Measurements from ENCODE around the gene APBB2. TPM values are rescaled to one million over a fixed set of nuclear protein-coding genes. Genes with fewer than 3 reads are reported as not detected.
"Not testable (repeated sequence)": the region's sequence is repeated elsewhere in the genome, so short reads cannot be mapped to it uniquely, and the experiment has no call there.

APBB2 gene
- total RNA-seq, 2 experiments from 2014 or later, result 1.3 to 1.5 TPM

- no peak overlapping the region for H3K27ac Mint-ChIP-seq
- intact Hi-C loops (cut with DNase I, micrococcal nuclease), result no loop called here
- ChIA-PET CTCF (interaction anchor here (2.0 to 2.7 kb wide), 2 partner anchors 12 to 96 kb away, joined by 4 to 15 read pairs; no protein-coding TSS in a partner anchor), POLR2A (no interaction called here)
- no peak overlapping the region for H3K4me3 Mint-ChIP-seq
- ATAC-seq (no peak), DNase-seq (no peak)
- peaks cover 2% of the 10 kb centered on the region for H3K27me3 Mint-ChIP-seq
- H3K36me3 Mint-ChIP-seq (ENCODE audit: low read depth), result no peaks in the 10 kb centered on the region
- H3K4me1 Mint-ChIP-seq, result no peaks in the 10 kb centered on the region
- no peaks in the 10 kb centered on the region for H3K9me3 Mint-ChIP-seq (ENCODE audit: low read depth)
Observed at GRCh38 chr4:40937140-40937725, 277.1 kb downstream of the APBB2 start.

- ChIA-PET CTCF (interaction anchor here (1.5 kb wide), 1 partner anchor 10 kb away, joined by 4 read pairs; no protein-coding TSS in a partner anchor), POLR2A (no interaction called here)
- intact Hi-C loops (cut with DNase I, micrococcal nuclease), result no loop called here
- Mint-ChIP-seq H3K4me1 (no peaks in the 10 kb centered on the region), H3K27me3 (peaks cover 2% of the 10 kb centered on the region), H3K36me3 (ENCODE audit: low read depth) (no peaks in the 10 kb centered on the region), H3K4me3 (no peak overlapping the region), H3K9me3 (ENCODE audit: low read depth) (no peaks in the 10 kb centered on the region), H3K27ac (no peak overlapping the region)
- ATAC-seq, result no peak
- no peak for DNase-seq
Observed at GRCh38 chr4:40934676-40935075, 279.7 kb downstream of the APBB2 start.

GRCh38 chr4:40933272-40934053 is 280.9 kb downstream of the APBB2 start:
- H3K36me3 Mint-ChIP-seq (ENCODE audit: low read depth), result no peaks in the 10 kb centered on the region
- H3K4me3 Mint-ChIP-seq, result no peak overlapping the region
- DNase-seq, result no peak
- ChIA-PET CTCF (interaction anchor here (1.5 kb wide), 1 partner anchor 9 kb away, joined by 4 read pairs; no protein-coding TSS in a partner anchor), POLR2A (no interaction called here)
- H3K9me3 Mint-ChIP-seq (ENCODE audit: low read depth), result no peaks in the 10 kb centered on the region
- H3K27me3 Mint-ChIP-seq, result peaks cover 2% of the 10 kb centered on the region
- no peaks in the 10 kb centered on the region for H3K4me1 Mint-ChIP-seq
- no peak overlapping the region for H3K27ac Mint-ChIP-seq
- intact Hi-C loops (cut with DNase I, micrococcal nuclease), result no loop called here
- ATAC-seq, result no peak

- no peak for ATAC-seq
- Mint-ChIP-seq H3K9me3 (ENCODE audit: low read depth) (no peaks in the 10 kb centered on the region), H3K4me3 (no peak overlapping the region), H3K27me3 (peaks cover 10% of the 10 kb centered on the region), H3K4me1 (no peaks in the 10 kb centered on the region), H3K36me3 (ENCODE audit: low read depth) (no peaks in the 10 kb centered on the region), H3K27ac (no peak overlapping the region)
- DNase-seq, result no peak
- CTCF ChIA-PET, result interaction anchor here (0.5 kb wide), 1 partner anchor 736 kb away, joined by 4 read pairs; no protein-coding TSS in a partner anchor
- intact Hi-C loops (cut with DNase I, micrococcal nuclease), result no loop called here
- POLR2A ChIA-PET, result no interaction called here
Observed at GRCh38 chr4:40931841-40932240, 282.5 kb downstream of the APBB2 start.

- Mint-ChIP-seq H3K9me3 (ENCODE audit: low read depth) (no peaks in the 10 kb centered on the region), H3K27me3 (peaks cover 15% of the 10 kb centered on the region), H3K4me3 (no peak overlapping the region), H3K4me1 (no peaks in the 10 kb centered on the region), H3K27ac (no peak overlapping the region), H3K36me3 (ENCODE audit: low read depth) (no peaks in the 10 kb centered on the region)
- ChIA-PET CTCF (interaction anchor here (0.5 kb wide), 1 partner anchor 737 kb away, joined by 4 read pairs; no protein-coding TSS in a partner anchor), POLR2A (no interaction called here)
- ATAC-seq, result no peak
- intact Hi-C loops (cut with DNase I, micrococcal nuclease), result no loop called here
- no peak for DNase-seq
Observed at GRCh38 chr4:40931238-40931637, 283.1 kb downstream of the APBB2 start.

- Mint-ChIP-seq H3K27ac (no peak overlapping the region), H3K4me1 (peaks cover 5% of the 10 kb centered on the region), H3K4me3 (no peak overlapping the region), H3K9me3 (ENCODE audit: low read depth) (no peaks in the 10 kb centered on the region), H3K36me3 (ENCODE audit: low read depth) (no peaks in the 10 kb centered on the region), H3K27me3 (peaks cover 22% of the 10 kb centered on the region)
- DNase-seq (no peak), ATAC-seq (peak; percentile 10)
- intact Hi-C loops (cut with DNase I, micrococcal nuclease), result loop anchor here (1.0 kb wide), 2 partner anchors 287 to 734 kb away; partner anchors contain the start of gene APBB2 (in 2 of the 2)
- ChIA-PET POLR2A (no interaction called here), CTCF (interaction anchor here (0.7 to 5.4 kb wide), 9 partner anchors 9 to 86 kb away, joined by 3 to 35 read pairs (median 9); no protein-coding TSS in a partner anchor)
Observed at GRCh38 chr4:40927074-40927473, 287.3 kb downstream of the APBB2 start.

GRCh38 chr4:40924793-40925117 is 289.6 kb downstream of the APBB2 start:
- ChIA-PET CTCF (interaction anchor here (0.5 to 5.6 kb wide), 28 partner anchors 9 to 740 kb away, joined by 3 to 35 read pairs (median 4); partner anchors contain the start of gene APBB2), POLR2A (no interaction called here)
- Mint-ChIP-seq H3K4me3 (no peak overlapping the region), H3K9me3 (ENCODE audit: low read depth) (no peaks in the 10 kb centered on the region), H3K27me3 (peaks cover 21% of the 10 kb centered on the region), H3K27ac (no peak overlapping the region), H3K4me1 (peaks cover 10% of the 10 kb centered on the region), H3K36me3 (ENCODE audit: low read depth) (no peaks in the 10 kb centered on the region)
- ATAC-seq (no peak), DNase-seq (no peak)
- intact Hi-C loops (cut with DNase I, micrococcal nuclease), result loop anchor here (1.0 to 2.0 kb wide), 4 partner anchors 15 to 187 kb away; no protein-coding TSS in a partner anchor

- ATAC-seq (peak; percentile 87), DNase-seq (peak; percentile 91)
- intact Hi-C loops (cut with DNase I, micrococcal nuclease), result loop anchor here (1.0 to 2.0 kb wide), 4 partner anchors 15 to 187 kb away; no protein-coding TSS in a partner anchor
- H3K36me3 Mint-ChIP-seq (ENCODE audit: low read depth), result no peaks in the 10 kb centered on the region
- H3K9me3 Mint-ChIP-seq (ENCODE audit: low read depth), result no peaks in the 10 kb centered on the region
- no peak overlapping the region for H3K4me3 Mint-ChIP-seq
- POLR2A ChIA-PET, result no interaction called here
- peaks cover 21% of the 10 kb centered on the region for H3K27me3 Mint-ChIP-seq
- peak overlapping the region; percentile 90 for H3K27ac Mint-ChIP-seq
- peaks cover 10% of the 10 kb centered on the region for H3K4me1 Mint-ChIP-seq
- CTCF ChIA-PET, result interaction anchor here (0.6 to 5.6 kb wide), 27 partner anchors 8 to 741 kb away, joined by 3 to 35 read pairs (median 4); partner anchors contain the start of gene APBB2
Observed at GRCh38 chr4:40924096-40924792, 290.1 kb downstream of the APBB2 start.

GRCh38 chr4:40923316-40924095 is 290.8 kb downstream of the APBB2 start:
- Mint-ChIP-seq H3K4me1 (peaks cover 10% of the 10 kb centered on the region), H3K27me3 (peaks cover 21% of the 10 kb centered on the region), H3K36me3 (ENCODE audit: low read depth) (no peaks in the 10 kb centered on the region), H3K4me3 (no peak overlapping the region), H3K27ac (no peak overlapping the region), H3K9me3 (ENCODE audit: low read depth) (no peaks in the 10 kb centered on the region)
- DNase-seq (no peak), ATAC-seq (no peak)
- CTCF ChIA-PET, result interaction anchor here (0.8 to 5.6 kb wide), 15 partner anchors 7 to 741 kb away, joined by 3 to 35 read pairs (median 7); partner anchors contain the start of gene APBB2
- POLR2A ChIA-PET, result no interaction called here
- intact Hi-C loops (cut with DNase I, micrococcal nuclease), result loop anchor here (1.0 to 2.0 kb wide), 4 partner anchors 14 to 186 kb away; no protein-coding TSS in a partner anchor

- DNase-seq; intact Hi-C loops (cut with DNase I, micrococcal nuclease): not testable (repeated sequence)
- CTCF ChIA-PET, result interaction anchor here (0.9 kb wide), 1 partner anchor 42 kb away, joined by 3 read pairs; no protein-coding TSS in a partner anchor
Observed at GRCh38 chr4:40919976-40920375, 294.4 kb downstream of the APBB2 start.

More at GRCh38 chr4:40919976-40920375, 294.4 kb downstream of the APBB2 start:
- H3K27ac Mint-ChIP-seq, result peak overlapping the region; percentile 27
- POLR2A ChIA-PET; H3K9me3 Mint-ChIP-seq (ENCODE audit: low read depth); H3K27me3 Mint-ChIP-seq; ATAC-seq; H3K36me3 Mint-ChIP-seq (ENCODE audit: low read depth); H3K4me3 Mint-ChIP-seq: not testable (repeated sequence)
- H3K4me1 Mint-ChIP-seq, result peaks cover 29% of the 10 kb centered on the region

Measured in activated CD4-positive, alpha-beta T cell treated with anti-CD3 and anti-CD28 coated beads for 36 hours (primary cell).